ENCODE results near the gene STXBP1. TPM values are rescaled to one million over a fixed set of nuclear protein-coding genes. Genes with fewer than 3 reads are reported as not detected.

The STXBP1 gene
- total RNA-seq, 2 experiments from 2014 or later: 12.1 to 17.7 TPM

DNA sequence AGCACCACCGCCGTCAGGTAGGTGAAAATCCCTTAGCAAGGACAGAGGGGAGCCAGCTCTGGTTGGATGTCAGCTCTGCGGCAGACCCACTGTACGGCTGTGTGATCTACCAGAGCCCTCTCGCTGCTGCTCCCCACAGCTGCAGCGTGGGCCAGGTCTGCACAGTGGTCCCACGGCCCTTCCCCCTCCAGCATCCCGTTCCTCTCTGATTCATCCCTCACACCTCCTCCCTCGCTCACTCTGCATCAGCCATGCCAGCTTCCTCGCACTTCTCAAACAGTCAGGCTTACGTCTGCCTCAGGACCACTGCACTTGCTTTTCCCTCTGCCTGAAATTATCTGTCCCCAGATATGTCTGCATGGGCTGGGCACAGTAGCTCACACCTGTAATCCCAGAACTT is 68.1 kb downstream of the STXBP1 start:
- Mint-ChIP-seq H3K27me3 (no peaks in the 10 kb centered on the region), H3K36me3 (ENCODE audit: low read depth) (no peaks in the 10 kb centered on the region), H3K27ac (no peak overlapping the region), H3K4me3 (no peak overlapping the region), H3K9me3 (no peaks in the 10 kb centered on the region), H3K4me1 (no peaks in the 10 kb centered on the region)
- ChIA-PET CTCF (interaction anchor here (1.1 kb wide), 1 partner anchor 55 kb away, joined by 3 read pairs; the partner anchor contains the start of gene TOR2A), POLR2A (no interaction called here)
- no peak for DNase-seq

GRCh38 chr9:127680846-127681245 is 68.8 kb downstream of the STXBP1 start:
- H3K9me3 Mint-ChIP-seq: no peaks in the 10 kb centered on the region
- ChIA-PET POLR2A (no interaction called here), CTCF (interaction anchor here (1.1 kb wide), 1 partner anchor 54 kb away, joined by 3 read pairs; the partner anchor contains the start of gene TOR2A)
- H3K4me3 Mint-ChIP-seq: no peak overlapping the region
- H3K36me3 Mint-ChIP-seq (ENCODE audit: low read depth): no peaks in the 10 kb centered on the region
- H3K27me3 Mint-ChIP-seq: no peaks in the 10 kb centered on the region
- no peak overlapping the region for H3K27ac Mint-ChIP-seq
- no peak for DNase-seq
- no peaks in the 10 kb centered on the region for H3K4me1 Mint-ChIP-seq

GRCh38 chr9:127682351-127683136 is 70.5 kb downstream of the STXBP1 start:
- Mint-ChIP-seq H3K27ac (no peak overlapping the region), H3K27me3 (no peaks in the 10 kb centered on the region), H3K36me3 (ENCODE audit: low read depth) (no peaks in the 10 kb centered on the region), H3K4me1 (no peaks in the 10 kb centered on the region), H3K9me3 (no peaks in the 10 kb centered on the region), H3K4me3 (no peak overlapping the region)
- DNase-seq: no peak
- CTCF ChIA-PET: interaction anchor here (1.9 kb wide), 1 partner anchor 52 kb away, joined by 5 read pairs; the partner anchor contains the start of gene TOR2A
- POLR2A ChIA-PET: no interaction called here

DNA sequence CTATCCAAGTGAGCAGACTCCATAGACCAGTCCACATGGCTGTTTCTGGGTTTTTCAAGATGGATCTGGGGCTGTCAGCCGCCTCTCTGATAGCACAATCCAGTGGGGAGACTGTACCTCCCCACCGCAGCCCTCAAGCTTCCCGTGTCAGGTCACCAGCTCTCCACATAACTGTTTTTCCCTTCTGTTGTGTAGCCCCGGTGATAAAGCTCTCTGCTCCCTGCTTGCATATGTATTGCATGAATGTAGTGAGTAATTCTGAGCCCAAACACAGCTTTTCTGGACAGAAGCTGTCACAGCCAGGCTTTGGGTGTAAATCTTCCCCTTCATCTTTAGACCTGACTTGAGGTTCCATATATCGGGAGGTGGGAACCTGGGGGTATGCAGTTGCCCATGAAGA is 71.6 kb downstream of the STXBP1 start:
- DNase-seq: no peak
- H3K27ac Mint-ChIP-seq: no peak overlapping the region
- no peaks in the 10 kb centered on the region for H3K27me3 Mint-ChIP-seq
- ChIA-PET CTCF (interaction anchor here (0.6 to 1.9 kb wide), 2 partner anchors 51 to 79 kb away, joined by 5 to 6 read pairs; partner anchors contain the start of gene TOR2A), POLR2A (no interaction called here)
- H3K4me3 Mint-ChIP-seq: no peak overlapping the region
- no peaks in the 10 kb centered on the region for H3K9me3 Mint-ChIP-seq
- H3K36me3 Mint-ChIP-seq (ENCODE audit: low read depth): no peaks in the 10 kb centered on the region
- no peaks in the 10 kb centered on the region for H3K4me1 Mint-ChIP-seq

- CTCF ChIA-PET: interaction anchor here (0.6 to 1.9 kb wide), 2 partner anchors 50 to 261 kb away, joined by 3 to 5 read pairs; partner anchors contain the start of gene TOR2A
- H3K27ac Mint-ChIP-seq: no peak overlapping the region
- H3K36me3 Mint-ChIP-seq (ENCODE audit: low read depth): no peaks in the 10 kb centered on the region
- POLR2A ChIA-PET: no interaction called here
- DNase-seq: no peak
- no peaks in the 10 kb centered on the region for H3K27me3 Mint-ChIP-seq
- no peaks in the 10 kb centered on the region for H3K9me3 Mint-ChIP-seq
- no peaks in the 10 kb centered on the region for H3K4me1 Mint-ChIP-seq
- H3K4me3 Mint-ChIP-seq: no peak overlapping the region
Observed at GRCh38 chr9:127684576-127684975, 72.5 kb downstream of the STXBP1 start.

DNA sequence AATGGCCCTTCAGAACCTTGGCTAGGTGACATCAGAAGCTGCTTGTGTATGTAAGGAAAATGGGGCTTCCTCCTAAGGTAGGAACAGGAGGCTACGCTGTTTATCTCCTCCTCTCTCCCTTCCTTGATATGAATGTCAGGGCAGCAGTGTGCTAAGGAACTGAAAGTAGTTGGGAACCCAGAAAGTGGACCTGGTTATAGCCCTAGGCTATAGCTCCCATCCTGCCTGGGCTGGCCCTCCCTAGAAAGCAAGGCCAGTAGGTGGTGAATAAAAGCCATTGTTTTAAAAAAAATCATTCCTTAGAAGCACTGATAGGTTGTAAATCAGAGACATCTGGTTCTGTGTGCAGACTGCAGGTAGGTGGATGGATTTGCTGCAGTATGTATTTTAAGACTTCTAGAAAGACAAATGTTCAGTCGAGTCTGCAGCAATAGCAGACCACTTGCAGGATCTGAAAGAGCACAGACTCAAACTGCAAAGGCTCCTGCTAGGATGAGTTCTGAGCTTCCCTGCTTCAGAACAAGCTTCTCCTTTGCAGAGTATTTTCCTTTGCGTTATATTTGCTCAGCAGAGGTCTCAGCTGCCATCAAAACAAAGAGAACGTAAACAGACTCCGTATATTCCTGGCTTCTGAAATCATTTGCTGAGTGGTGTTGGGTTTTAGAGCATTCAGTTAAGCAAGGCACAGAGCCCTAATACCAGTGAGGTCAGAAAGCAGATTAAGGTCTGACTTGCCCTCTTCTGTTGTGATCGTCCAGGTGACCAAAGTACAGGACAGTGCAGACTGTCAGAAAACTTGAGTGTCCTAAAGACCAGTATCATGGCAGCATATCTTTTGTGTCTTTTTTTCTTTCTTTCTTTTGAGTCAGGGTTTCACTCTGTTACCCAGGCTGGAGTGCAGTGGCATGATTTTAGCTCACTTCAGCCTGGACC is 74.7 kb downstream of the STXBP1 start:
- CTCF ChIA-PET: interaction anchor here (0.5 to 1.5 kb wide), 6 partner anchors 19 to 862 kb away, joined by 3 to 7 read pairs (median 4); partner anchors contain the start of gene TOR2A

DNA sequence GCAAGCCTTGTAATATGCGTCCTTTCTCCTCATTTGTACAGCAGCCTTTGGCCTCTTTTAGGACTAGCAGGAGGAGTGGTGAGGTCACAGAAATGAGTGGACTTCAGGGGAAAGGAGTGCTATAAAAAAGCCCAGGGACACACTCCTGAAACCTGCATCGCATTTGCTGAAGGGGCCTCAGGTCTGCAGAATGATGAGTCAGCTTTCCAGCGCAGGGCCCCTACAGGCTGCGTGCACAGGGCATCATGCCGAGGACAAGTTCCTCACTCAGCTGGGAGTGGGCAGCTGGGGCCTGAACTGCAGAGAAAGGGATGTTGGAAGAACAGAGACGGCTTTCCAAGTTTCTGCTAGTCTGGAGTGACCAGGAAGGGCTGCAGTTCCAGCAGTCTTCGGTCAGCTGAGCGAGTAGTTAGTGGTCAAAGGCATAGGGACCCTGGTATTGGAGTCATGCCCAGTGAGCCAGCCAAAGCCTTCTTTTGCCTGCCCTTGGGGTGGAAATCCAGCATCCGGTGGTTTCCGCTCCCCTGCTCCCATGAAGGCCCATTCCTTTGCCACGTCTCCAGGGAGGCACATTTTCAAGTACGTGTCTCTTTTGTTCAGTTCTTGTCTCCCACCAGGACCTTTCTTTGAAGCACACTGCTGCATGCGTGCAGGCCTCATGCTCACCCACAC is 77.4 kb downstream of the STXBP1 start:
- POLR2A ChIA-PET: no interaction called here
- CTCF ChIA-PET: no interaction called here
- Mint-ChIP-seq H3K27me3 (no peaks in the 10 kb centered on the region), H3K27ac (no peak overlapping the region), H3K36me3 (ENCODE audit: low read depth) (no peaks in the 10 kb centered on the region), H3K4me1 (no peaks in the 10 kb centered on the region), H3K9me3 (no peaks in the 10 kb centered on the region), H3K4me3 (no peak overlapping the region)
- DNase-seq: no peak

More for the DNA sequence above, 74.7 kb downstream of the STXBP1 start:
- no peaks in the 10 kb centered on the region for H3K36me3 Mint-ChIP-seq (ENCODE audit: low read depth)
- POLR2A ChIA-PET: no interaction called here
- H3K27ac Mint-ChIP-seq: no peak overlapping the region
- H3K27me3 Mint-ChIP-seq: no peaks in the 10 kb centered on the region
- no peak for DNase-seq
- H3K4me1 Mint-ChIP-seq: no peaks in the 10 kb centered on the region
- H3K9me3 Mint-ChIP-seq: no peaks in the 10 kb centered on the region
- no peak overlapping the region for H3K4me3 Mint-ChIP-seq

DNA sequence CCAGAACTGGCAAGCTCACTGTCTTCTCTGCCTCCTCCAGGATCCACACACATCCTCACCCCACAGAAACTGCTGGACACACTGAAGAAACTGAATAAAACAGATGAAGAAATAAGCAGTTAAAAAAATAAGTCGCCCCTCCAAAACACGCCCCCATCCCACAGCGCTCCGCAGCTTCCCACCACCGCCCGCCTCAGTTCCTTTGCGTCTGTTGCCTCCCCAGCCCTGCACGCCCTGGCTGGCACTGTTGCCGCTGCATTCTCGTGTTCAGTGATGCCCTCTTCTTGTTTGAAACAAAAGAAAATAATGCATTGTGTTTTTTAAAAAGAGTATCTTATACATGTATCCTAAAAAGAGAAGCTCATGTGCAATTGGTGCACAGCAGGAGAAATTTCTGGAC is 78.7 kb downstream of the STXBP1 start:
- Mint-ChIP-seq H3K9me3 (no peaks in the 10 kb centered on the region), H3K27ac (no peak overlapping the region), H3K36me3 (ENCODE audit: low read depth) (no peaks in the 10 kb centered on the region), H3K4me3 (no peak overlapping the region), H3K4me1 (no peaks in the 10 kb centered on the region), H3K27me3 (no peaks in the 10 kb centered on the region)
- POLR2A ChIA-PET: no interaction called here
- DNase-seq: no peak
- CTCF ChIA-PET: interaction anchor here (0.7 kb wide), 1 partner anchor 116 kb away, joined by 3 read pairs; no protein-coding TSS in a partner anchor

GRCh38 chr9:127692071-127692470 is 80.0 kb downstream of the STXBP1 start:
- no peak overlapping the region for H3K4me3 Mint-ChIP-seq
- DNase-seq: no peak
- no peaks in the 10 kb centered on the region for H3K36me3 Mint-ChIP-seq (ENCODE audit: low read depth)
- H3K27ac Mint-ChIP-seq: no peak overlapping the region
- ChIA-PET CTCF (interaction anchor here (0.9 kb wide), 1 partner anchor 43 kb away, joined by 3 read pairs; the partner anchor contains the start of gene TOR2A), POLR2A (no interaction called here)
- no peaks in the 10 kb centered on the region for H3K9me3 Mint-ChIP-seq
- no peaks in the 10 kb centered on the region for H3K27me3 Mint-ChIP-seq
- no peaks in the 10 kb centered on the region for H3K4me1 Mint-ChIP-seq

- peaks cover under 1% of the 10 kb centered on the region for H3K4me1 Mint-ChIP-seq
- no peak overlapping the region for H3K4me3 Mint-ChIP-seq
- H3K9me3 Mint-ChIP-seq: no peaks in the 10 kb centered on the region
- no peak overlapping the region for H3K27ac Mint-ChIP-seq
- ChIA-PET CTCF (interaction anchor here (1.5 kb wide), 1 partner anchor 12 kb away, joined by 3 read pairs; no protein-coding TSS in a partner anchor), POLR2A (no interaction called here)
- H3K36me3 Mint-ChIP-seq (ENCODE audit: low read depth): no peaks in the 10 kb centered on the region
- H3K27me3 Mint-ChIP-seq: no peaks in the 10 kb centered on the region
- DNase-seq: no peak
Observed at GRCh38 chr9:127693143-127693542, 81.1 kb downstream of the STXBP1 start.

- Mint-ChIP-seq H3K4me3 (no peak overlapping the region), H3K27ac (no peak overlapping the region), H3K27me3 (no peaks in the 10 kb centered on the region), H3K36me3 (ENCODE audit: low read depth) (no peaks in the 10 kb centered on the region), H3K4me1 (peaks cover 2% of the 10 kb centered on the region), H3K9me3 (no peaks in the 10 kb centered on the region)
- no peak for DNase-seq
- ChIA-PET CTCF (interaction anchor here (1.5 kb wide), 1 partner anchor 12 kb away, joined by 3 read pairs; no protein-coding TSS in a partner anchor), POLR2A (no interaction called here)
Observed at GRCh38 chr9:127693697-127694096, 81.6 kb downstream of the STXBP1 start.

DNA sequence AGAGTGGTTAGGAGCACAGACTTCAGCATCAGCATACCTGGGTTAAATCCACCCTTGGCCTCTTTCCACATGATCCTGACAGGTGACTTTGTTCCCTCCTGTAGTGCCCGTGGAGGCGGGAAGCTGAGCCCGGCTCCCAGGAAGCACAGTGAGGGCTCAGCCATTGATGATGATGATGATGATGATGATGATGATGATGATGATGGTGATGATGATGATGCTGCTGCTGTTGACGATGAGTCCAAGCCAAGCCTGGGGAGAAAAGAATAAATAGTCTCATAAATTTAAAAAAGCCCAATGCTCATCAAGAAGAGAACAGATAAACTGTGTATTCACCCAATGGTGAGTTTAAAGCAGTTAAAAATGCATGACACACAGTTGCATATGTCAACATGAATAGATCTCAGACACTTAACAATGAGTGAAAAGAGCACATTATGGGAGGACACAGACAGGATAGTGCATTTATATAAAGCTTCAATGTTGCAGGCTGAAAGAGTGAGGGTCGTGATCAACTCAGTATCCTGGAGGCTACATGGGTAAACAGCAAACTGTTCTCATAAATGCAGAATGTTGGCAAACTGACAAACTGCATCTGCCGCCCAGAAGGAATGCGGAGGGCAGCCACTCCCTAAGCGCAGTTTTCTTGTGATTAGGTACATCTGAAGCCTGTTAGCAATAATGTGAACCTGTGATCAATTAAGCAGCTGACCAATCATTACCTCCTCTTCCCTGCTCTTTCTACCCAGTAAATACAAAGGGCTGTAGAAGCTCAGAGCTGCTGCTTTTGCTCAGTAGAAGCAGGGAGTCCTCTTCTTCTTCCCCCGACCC is 83.0 kb downstream of the STXBP1 start:
- no peaks in the 10 kb centered on the region for H3K9me3 Mint-ChIP-seq
- CTCF ChIA-PET: interaction anchor here (0.6 to 1.5 kb wide), 2 partner anchors 14 to 131 kb away, joined by 3 to 4 read pairs; no protein-coding TSS in a partner anchor
- H3K4me1 Mint-ChIP-seq: peaks cover 13% of the 10 kb centered on the region
- no peak overlapping the region for H3K4me3 Mint-ChIP-seq
- peak overlapping the region; percentile 1 for H3K27ac Mint-ChIP-seq
- POLR2A ChIA-PET: no interaction called here
- DNase-seq: no peak
- no peaks in the 10 kb centered on the region for H3K27me3 Mint-ChIP-seq
- H3K36me3 Mint-ChIP-seq (ENCODE audit: low read depth): no peaks in the 10 kb centered on the region

Data from activated CD4-positive, alpha-beta T cell treated with anti-CD3 and anti-CD28 coated beads, Interleukin-2, amount 10 ng/mL, durations not matched to agents 7 days and 5 days (primary cell).